HepG2 (cell line): ENCODE results near the gene TUT1. TPM values are rescaled to one million over a fixed set of nuclear protein-coding genes. Genes with fewer than 3 reads are reported as not detected.

Experiments used
- AFF4 ChIP-seq: sonication (generic); formaldehyde crosslinking; IDR thresholded peaks from 2 replicates; pipeline ENCODE4 v1.4.0; 2020; ENCODE audit warnings: missing genetic modification reagents
- AKNA ChIP-seq: sonication (generic); formaldehyde crosslinking; IDR thresholded peaks from 2 replicates; pipeline ENCODE4 v1.4.0; 2020; ENCODE audit warnings: missing genetic modification reagents, borderline replicate concordance
- CREM ChIP-seq, 2 experiments: sonication (generic) in 1 of 2; formaldehyde crosslinking in 1 of 2; IDR thresholded peaks; 2 replicates each; pipeline versions ENCODE4 v1.4.0 to v1.6.1; 2016 to 2020; ENCODE audit warnings: antibody characterized with exemption in 1 of 2, mild to moderate bottlenecking in 1 of 2, missing genetic modification reagents in 1 of 2
- ELF1 ChIP-seq: sonication (generic); formaldehyde crosslinking; IDR thresholded peaks from 2 replicates; pipeline ENCODE4 v1.4.0; 2020; ENCODE audit warnings: missing genetic modification reagents
- POLR2G ChIP-seq: fragments of 200-400 bp; formaldehyde crosslinking; IDR thresholded peaks from 2 replicates; pipeline ENCODE4 v1.6.1; 2018; ENCODE audit warnings: mild to moderate bottlenecking, low read depth, low read length, moderate library complexity
- SRY ChIP-seq: sonication (generic); formaldehyde crosslinking; IDR thresholded peaks from 2 replicates; pipeline ENCODE4 v1.8.0; 2022; ENCODE audit warnings: mild to moderate bottlenecking, missing genetic modification reagents
- THRA ChIP-seq: sonication (generic); formaldehyde crosslinking; IDR thresholded peaks from 2 replicates; pipeline ENCODE4 v1.4.0; 2020; ENCODE audit warnings: missing genetic modification reagents, borderline replicate concordance
- THYN1 ChIP-seq: sonication (generic); formaldehyde crosslinking; IDR thresholded peaks from 2 replicates; pipeline ENCODE4 v1.8.1; 2023; ENCODE audit warnings: low read depth, mild to moderate bottlenecking, moderate library complexity, missing genetic modification reagents, borderline replicate concordance
- TIGD3 ChIP-seq: sonication (generic); formaldehyde crosslinking; IDR thresholded peaks from 2 replicates; pipeline ENCODE4 v1.5.1; 2020; ENCODE audit warnings: mild to moderate bottlenecking, missing genetic modification reagents, borderline replicate concordance
- TMF1 ChIP-seq: sonication (generic); formaldehyde crosslinking; IDR thresholded peaks from 2 replicates; pipeline ENCODE4 v1.8.1; 2022; ENCODE audit warnings: low read depth, missing genetic modification reagents
- U2AF2 ChIP-seq: fragments of 200-400 bp; formaldehyde crosslinking; IDR thresholded peaks from 2 replicates; pipeline ENCODE4 v1.6.1; 2017; ENCODE audit warnings: low read depth, mild to moderate bottlenecking, low read length
- ZNF264 ChIP-seq: sonication (generic); formaldehyde crosslinking; IDR thresholded peaks from 2 replicates; pipeline ENCODE4 v1.4.0; 2020; ENCODE audit warnings: missing genetic modification reagents
- ZNF484 ChIP-seq: sonication (generic); formaldehyde crosslinking; IDR thresholded peaks from 2 replicates; pipeline ENCODE4 v1.5.1; 2020; ENCODE audit warnings: mild to moderate bottlenecking, low read depth, missing genetic modification reagents, borderline replicate concordance
- ZNF615 ChIP-seq: sonication (generic); formaldehyde crosslinking; IDR thresholded peaks from 2 replicates; pipeline ENCODE4 v1.5.0; 2020; ENCODE audit warnings: mild to moderate bottlenecking, missing genetic modification reagents, borderline replicate concordance
- ZNF703 ChIP-seq: sonication (generic); formaldehyde crosslinking; IDR thresholded peaks from 2 replicates; pipeline ENCODE4 v1.5.1; 2020; ENCODE audit warnings: missing genetic modification reagents, mild to moderate bottlenecking, moderate library complexity, borderline replicate concordance
- ZNF761 ChIP-seq: sonication (generic); formaldehyde crosslinking; conservative IDR thresholded peaks from 2 replicates; pipeline ENCODE4 v1.4.0; 2020; ENCODE audit warnings: mild to moderate bottlenecking, missing genetic modification reagents
- polyA plus RNA-seq, 8 experiments: library from polyadenylated mRNA; depleted of rRNA in 3 of 8; stranded (reverse) in 7 of 8; unstranded in 1 of 8; fragments of >200 nt; fragmentation: Illumina TruSeq in 4 of 8; extraction: Trizol in 4 of 8; gene quantifications; 2 replicates each; pipeline versions ENCODE4 v1.2.1 to v1.2.3, GENCODE V29; 2011 to 2016; ENCODE audit warnings: low read depth in 4 of 8, missing spikeins in 1 of 8, mixed read lengths in 1 of 8; ENCODE audit not compliant: insufficient read depth in 1 of 8
- total RNA-seq, 5 experiments: library from RNA; depleted of rRNA; stranded (reverse); fragments of >200 nt; fragmentation: Illumina TruSeq; extraction: Trizol; gene quantifications; 2 replicates each; pipeline ENCODE4 v1.2.3, GENCODE V29; 2016; ENCODE audit warnings: low read depth in 1 of 5

The TUT1 gene
- total and polyA plus RNA-seq, 2 of the 13 experiments (the other 11 are each of a cell fraction or from before 2014, with no cell fraction given) = 9.7 to 14.3 TPM

GRCh38 chr11:62591448-62592145, at the start of gene TUT1 (continued):
- TF ChIP-seq U2AF2 (0 out of 2 replicates have a peak, but pooled peaks have one; percentile 21), ZNF264 (CRISPR knock-in tag) (no peak), AFF4 (CRISPR knock-in tag) (no peak), ELF1 (CRISPR knock-in tag) (peak; percentile 90), AKNA (no peak), TMF1 (CRISPR knock-in tag) (no peak), ZNF484 (CRISPR knock-in tag) (no peak), ZNF703 (CRISPR knock-in tag) (no peak), ZNF615 (CRISPR knock-in tag) (no peak; the same call in 1 of the 2 replicates), CREM (IDR thresholded peaks at IDR 0.05) (peak; percentile 98), CREM (CRISPR knock-in tag; IDR thresholded peaks at IDR 0.05) (peak; percentile 38; the same call in 1 of the 2 replicates), SRY (CRISPR knock-in tag) (peak; percentile 72; the same call in 1 of the 2 replicates), TIGD3 (no peak), THRA (CRISPR knock-in tag) (peak; percentile 64; the same call in 1 of the 2 replicates), THYN1 (CRISPR knock-in tag) (no peak), ZNF761 (CRISPR knock-in tag) (peak; percentile 70; the same call in 1 of the 2 replicates), POLR2G (peak; percentile 95)
